Effector memory CD8-positive, alpha-beta T cell (primary cell): ENCODE measurements around the gene ANKRD34C.
"Not testable (repeated sequence)": the region's sequence is repeated elsewhere in the genome, so short reads cannot be mapped to it uniquely, and the experiment has no call there.

Source experiments
- ATAC-seq: fragments of 150-1000 bp; cut with Tn5 transposase; replicated peaks from 2 replicates; pipeline ENCODE4 v1.10.0; 2021; ENCODE audit warnings: mild to moderate bottlenecking, moderate library complexity
- DNase-seq, 3 experiments: peaks; one replicate each; pipeline ENCODE4 v3.0.0; 2021
- H3K27ac Mint-ChIP-seq, 2 donors: one replicate each; pipeline ENCODE4 v1.8.0; 2022; ENCODE audit warnings: mild to moderate bottlenecking in 2 of 2, mixed read lengths in 2 of 2, moderate library complexity in 2 of 2
- H3K27me3 Mint-ChIP-seq, 2 donors: one replicate each; pipeline ENCODE4 v1.8.0; 2022; ENCODE audit warnings: mixed read lengths in 2 of 2
- H3K36me3 Mint-ChIP-seq: one replicate; pipeline ENCODE4 v1.8.0; 2022; ENCODE audit warnings: mild to moderate bottlenecking, moderate library complexity, mixed read lengths; ENCODE audit not compliant: insufficient read depth
- H3K4me1 Mint-ChIP-seq, 2 donors: one replicate each; pipeline ENCODE4 v1.8.0; 2022; ENCODE audit warnings: low read depth in 2 of 2, mixed read lengths in 2 of 2
- H3K4me3 Mint-ChIP-seq, 2 donors: one replicate each; pipeline ENCODE4 v1.8.0; 2022; ENCODE audit warnings: mild to moderate bottlenecking in 2 of 2, mixed read lengths in 2 of 2, moderate library complexity in 2 of 2
- H3K9me3 Mint-ChIP-seq, 2 donors: one replicate each; pipeline ENCODE4 v1.8.0; 2022; ENCODE audit warnings: mixed read lengths in 2 of 2

ANKRD34C gene

DNA sequence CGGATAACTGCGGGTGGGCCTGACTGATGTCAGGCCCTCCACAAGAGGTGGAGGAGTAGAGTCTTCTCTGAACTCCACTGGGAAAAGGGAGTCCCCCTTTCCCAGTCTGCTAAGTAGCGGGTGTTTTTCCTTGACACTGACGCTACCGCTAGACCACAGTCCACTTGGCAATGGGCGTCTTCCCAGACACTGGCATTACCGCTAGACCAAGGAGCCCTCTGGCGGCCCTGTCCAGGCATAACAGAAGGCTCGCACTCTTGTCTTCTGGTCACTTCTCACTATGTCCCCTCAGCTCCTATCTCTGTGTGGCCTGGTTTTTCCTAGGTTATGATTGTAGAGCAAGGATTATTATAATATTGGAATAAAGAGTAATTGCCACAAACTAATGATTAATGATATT is 37.5 kb downstream of the ANKRD34C start:
- H3K27ac Mint-ChIP-seq, H3K4me3 Mint-ChIP-seq, DNase-seq, ATAC-seq, H3K27me3 Mint-ChIP-seq, H3K9me3 Mint-ChIP-seq: not testable (repeated sequence)
- Mint-ChIP-seq H3K4me1 (peaks cover 39 to 40% of the 10 kb centered on the region in 2 donors), H3K36me3 (peaks cover 30% of the 10 kb centered on the region)

GRCh38 chr15:79321876-79322275 is 39.4 kb downstream of the ANKRD34C start:
- no peak overlapping the region for H3K27ac Mint-ChIP-seq
- H3K27me3 Mint-ChIP-seq, result no peaks in the 10 kb centered on the region
- H3K36me3 Mint-ChIP-seq, result peaks cover 22% of the 10 kb centered on the region

GRCh38 chr15:79322306-79322705 is 39.8 kb downstream of the ANKRD34C start:
- Mint-ChIP-seq H3K27me3 (no peaks in the 10 kb centered on the region), H3K9me3 (no peaks in the 10 kb centered on the region), H3K27ac (no peak overlapping the region), H3K4me1 (peaks cover 24 to 28% of the 10 kb centered on the region in 2 donors), H3K4me3 (no peak overlapping the region), H3K36me3 (peaks cover 22% of the 10 kb centered on the region)
- DNase-seq (no peak), ATAC-seq (no peak)

More at GRCh38 chr15:79321876-79322275, 39.4 kb downstream of the ANKRD34C start:
- H3K4me1 Mint-ChIP-seq, result peaks cover 29 to 31% of the 10 kb centered on the region in 2 donors
- no peak overlapping the region for H3K4me3 Mint-ChIP-seq
- ATAC-seq, result no peak
- DNase-seq, result no peak
- H3K9me3 Mint-ChIP-seq, result no peaks in the 10 kb centered on the region

GRCh38 chr15:79322945-79323344 is 40.4 kb downstream of the ANKRD34C start:
- no peak overlapping the region for H3K27ac Mint-ChIP-seq
- no peak overlapping the region for H3K4me3 Mint-ChIP-seq
- DNase-seq (no peak), ATAC-seq (no peak)
- H3K36me3 Mint-ChIP-seq, result peaks cover 19% of the 10 kb centered on the region
- H3K27me3 Mint-ChIP-seq, result no peaks in the 10 kb centered on the region
- no peaks in the 10 kb centered on the region for H3K9me3 Mint-ChIP-seq
- H3K4me1 Mint-ChIP-seq, result peaks cover 18 to 23% of the 10 kb centered on the region in 2 donors

DNA sequence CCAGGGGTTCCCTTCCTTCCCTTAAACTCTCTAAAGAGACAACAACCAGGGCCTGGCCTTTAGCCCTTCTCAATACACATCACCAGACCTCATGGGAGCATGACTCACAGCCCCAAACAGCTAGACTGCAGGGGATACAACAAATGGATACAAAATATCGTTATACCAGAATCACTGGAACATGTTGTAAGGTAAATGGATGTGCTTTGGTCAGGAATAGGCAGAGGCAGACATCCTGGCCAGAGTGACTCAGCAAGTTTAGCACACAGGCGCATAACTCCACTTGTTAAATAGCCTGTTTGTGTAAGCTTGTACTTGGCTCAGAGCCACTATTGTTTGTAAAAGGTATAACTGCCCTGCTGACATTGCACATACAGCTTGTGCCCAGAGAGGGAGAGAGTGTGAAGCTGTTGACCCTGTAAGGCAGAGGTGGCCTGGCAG is 46.7 kb downstream of the ANKRD34C start:
- Mint-ChIP-seq H3K4me3 (no peak overlapping the region), H3K9me3 (no peaks in the 10 kb centered on the region), H3K27me3 (no peaks in the 10 kb centered on the region), H3K27ac (no peak overlapping the region), H3K4me1 (peaks cover 0 to 1% of the 10 kb centered on the region in 2 donors), H3K36me3 (peaks cover 4% of the 10 kb centered on the region)
- no peak for DNase-seq
- ATAC-seq, result no peak
